HG02678 (cell line): ENCODE data around the gene AASDH.

ENCODE experiments used
- ATAC-seq: cut with Tn5 transposase; IDR thresholded peaks from one replicate; pipeline ENCODE4 v1.9.1; 2021; ENCODE audit warnings: mild to moderate bottlenecking, moderate library complexity; ENCODE audit not compliant: unreplicated experiment

The AASDH gene

GRCh38 chr4:56318555-56318954 is 68.7 kb downstream of the AASDH start:
- no peak for ATAC-seq

GRCh38 chr4:56317749-56318148 is 69.5 kb downstream of the AASDH start:
- ATAC-seq = no peak

DNA sequence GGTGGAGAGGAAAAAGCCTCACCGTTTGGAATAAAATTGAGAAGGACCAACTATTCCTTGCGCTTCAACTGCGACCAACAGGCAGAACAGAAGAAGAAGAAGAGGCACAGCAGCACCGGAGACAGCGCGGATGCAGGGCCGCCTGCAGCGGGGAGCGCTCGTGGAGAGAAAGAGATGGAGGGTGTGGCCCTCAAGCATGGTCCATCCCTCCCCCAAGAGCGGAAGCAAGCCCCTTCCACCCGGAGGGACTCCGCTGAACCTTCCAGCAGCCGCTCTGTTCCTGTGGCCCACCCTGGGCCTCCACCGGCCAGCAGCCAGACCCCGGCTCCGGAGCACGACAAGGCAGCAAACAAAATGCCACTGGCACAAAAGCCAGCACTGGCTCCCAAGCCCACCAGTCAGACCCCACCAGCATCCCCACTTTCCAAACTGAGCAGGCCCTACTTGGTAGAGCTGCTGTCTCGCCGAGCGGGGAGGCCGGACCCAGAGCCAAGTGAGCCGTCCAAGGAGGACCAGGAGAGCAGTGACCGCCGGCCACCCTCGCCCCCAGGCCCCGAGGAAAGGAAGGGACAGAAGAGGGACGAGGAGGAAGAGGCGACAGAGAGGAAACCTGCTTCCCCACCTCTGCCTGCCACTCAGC is 71.2 kb downstream of the AASDH start:
- no peak for ATAC-seq

DNA sequence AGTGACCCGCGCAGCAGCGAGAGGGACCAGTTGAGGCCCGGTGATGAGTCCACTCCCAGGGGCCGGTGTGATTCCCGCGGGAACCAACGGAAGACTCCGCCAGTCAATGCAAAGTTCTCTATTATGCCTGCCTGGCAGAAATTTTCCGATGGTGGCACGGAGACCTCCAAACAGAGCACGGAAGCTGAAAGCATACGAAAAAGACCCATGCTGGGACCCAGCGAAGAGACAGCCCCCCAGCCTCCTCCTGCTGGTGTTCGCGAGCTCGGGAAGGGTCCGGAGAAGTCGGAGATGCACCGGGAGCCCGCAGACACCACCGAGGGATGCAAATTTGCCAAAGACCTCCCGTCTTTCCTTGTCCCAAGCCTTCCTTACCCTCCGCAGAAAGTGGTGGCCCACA is 71.7 kb downstream of the AASDH start:
- ATAC-seq = no peak

DNA sequence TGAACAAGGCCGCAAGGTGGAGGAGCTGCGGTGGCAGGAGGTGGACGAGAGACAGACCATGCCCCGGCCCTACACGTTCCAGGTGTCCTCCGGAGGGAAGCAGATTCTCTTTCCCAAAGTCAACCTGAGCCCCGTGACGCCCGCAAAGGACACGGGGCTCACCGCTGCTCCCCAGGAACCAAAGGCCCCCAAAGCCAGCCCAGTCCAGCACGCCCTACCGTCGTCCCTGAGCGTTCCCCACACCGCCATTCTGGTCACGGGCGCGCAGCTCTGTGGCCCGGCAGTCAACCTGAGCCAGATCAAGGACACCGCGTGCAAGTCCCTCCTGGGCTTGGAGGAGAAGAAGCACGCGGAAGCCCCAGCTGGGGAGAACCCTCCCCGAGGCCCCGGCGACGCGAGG is 72.2 kb downstream of the AASDH start:
- ATAC-seq = no peak

GRCh38 chr4:56314207-56314915 is 72.9 kb downstream of the AASDH start:
- ATAC-seq = no peak

DNA sequence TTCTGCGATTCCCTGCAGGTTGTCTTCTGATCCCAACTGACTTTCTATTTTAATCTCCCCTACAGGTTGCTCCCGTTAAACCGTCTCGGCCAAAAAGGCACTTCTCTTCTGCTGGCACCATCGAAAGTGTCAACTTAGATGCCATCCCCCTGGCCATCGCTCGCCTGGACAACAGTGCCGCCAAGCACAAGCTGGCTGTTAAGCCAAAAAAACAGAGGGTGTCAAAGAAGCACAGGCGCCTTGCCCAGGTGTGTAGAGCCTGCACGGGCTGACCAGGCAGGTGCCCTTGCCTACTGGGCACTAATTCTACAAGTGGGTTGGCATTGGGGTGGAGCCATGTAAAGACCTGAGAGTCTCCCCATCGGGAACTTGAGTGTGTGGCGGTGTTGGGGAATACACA is 74.2 kb downstream of the AASDH start:
- no peak for ATAC-seq

GRCh38 chr4:56311299-56311975 is 75.9 kb downstream of the AASDH start:
- no peak for ATAC-seq

DNA sequence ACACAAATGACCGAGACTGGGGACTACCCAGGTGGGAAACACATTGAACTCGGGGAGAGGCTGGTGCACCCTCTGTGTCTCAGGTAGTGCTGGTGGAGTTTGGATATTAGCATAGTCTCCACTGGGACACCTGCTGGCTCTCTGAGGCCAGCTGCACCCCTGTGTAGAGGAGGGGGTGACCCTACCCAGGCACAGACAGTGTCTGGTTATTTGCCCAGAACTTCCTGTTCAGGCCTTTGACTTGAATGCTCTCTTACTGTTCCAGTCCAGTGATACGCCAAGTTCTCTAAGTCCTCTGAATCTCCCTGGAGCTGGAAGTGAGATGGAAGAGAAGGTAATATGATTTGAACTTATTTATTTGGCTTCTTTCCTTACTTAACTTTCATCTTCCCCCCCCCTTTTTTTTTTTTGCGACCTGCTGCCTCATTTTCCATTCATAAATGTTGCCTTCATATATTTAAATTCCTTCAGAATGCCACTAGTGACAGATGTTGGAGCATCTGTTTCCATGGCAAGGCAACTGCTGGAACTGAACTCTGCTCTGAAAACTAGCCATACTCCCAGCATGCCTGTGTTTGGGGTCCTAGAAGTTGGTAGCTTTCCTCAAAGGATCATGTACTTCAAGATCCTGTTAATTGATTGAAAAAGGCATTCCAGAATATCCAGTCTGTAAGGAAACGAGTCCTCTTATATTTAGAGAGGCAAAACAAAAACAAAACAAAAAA is 76.7 kb downstream of the AASDH start:
- no peak for ATAC-seq

GRCh38 chr4:56308384-56308783 is 78.9 kb downstream of the AASDH start:
- no peak for ATAC-seq

DNA sequence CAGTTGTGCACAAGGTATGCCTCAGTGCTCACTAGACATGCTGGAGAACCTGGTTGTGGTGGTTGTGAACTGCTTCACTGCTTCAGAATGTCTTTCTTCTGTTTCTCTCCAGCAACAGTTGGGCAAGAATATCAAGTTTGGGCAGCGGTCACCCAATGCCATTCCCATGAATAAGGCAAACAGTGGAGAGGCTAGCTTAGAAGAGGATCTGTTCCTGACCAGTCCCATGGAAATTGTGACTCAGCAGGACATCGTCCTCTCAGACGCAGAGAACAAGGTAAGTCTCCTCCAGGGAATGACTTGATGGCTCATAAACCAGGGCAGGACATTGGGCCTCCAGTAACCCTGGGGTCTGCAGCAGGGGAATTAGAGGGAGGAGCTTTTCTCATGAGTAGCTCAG is 79.9 kb downstream of the AASDH start:
- no peak for ATAC-seq

DNA sequence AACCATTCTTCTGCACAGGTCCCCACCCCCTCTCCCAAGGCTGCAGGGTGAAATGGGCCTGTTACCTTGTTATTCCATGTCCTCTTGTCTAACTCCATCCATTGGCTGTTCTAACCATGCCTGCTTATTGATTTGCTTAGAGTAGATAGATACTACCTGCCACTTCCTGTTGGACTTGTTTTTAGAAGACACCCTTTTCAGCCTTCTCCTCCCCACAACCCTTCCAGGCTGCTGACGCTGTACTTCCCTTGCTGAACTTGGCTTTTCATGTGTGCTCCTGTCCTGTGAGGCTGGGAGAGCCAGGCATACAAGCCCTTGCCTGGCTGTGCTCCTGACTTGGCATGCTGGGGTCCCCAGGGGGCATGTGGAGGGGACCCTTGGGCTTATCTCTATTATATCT is 81.9 kb downstream of the AASDH start:
- no peak for ATAC-seq

- no peak for ATAC-seq
Observed at GRCh38 chr4:56303921-56304320, 83.4 kb downstream of the AASDH start.

GRCh38 chr4:56302760-56303159 is 84.5 kb downstream of the AASDH start:
- ATAC-seq = no peak

DNA sequence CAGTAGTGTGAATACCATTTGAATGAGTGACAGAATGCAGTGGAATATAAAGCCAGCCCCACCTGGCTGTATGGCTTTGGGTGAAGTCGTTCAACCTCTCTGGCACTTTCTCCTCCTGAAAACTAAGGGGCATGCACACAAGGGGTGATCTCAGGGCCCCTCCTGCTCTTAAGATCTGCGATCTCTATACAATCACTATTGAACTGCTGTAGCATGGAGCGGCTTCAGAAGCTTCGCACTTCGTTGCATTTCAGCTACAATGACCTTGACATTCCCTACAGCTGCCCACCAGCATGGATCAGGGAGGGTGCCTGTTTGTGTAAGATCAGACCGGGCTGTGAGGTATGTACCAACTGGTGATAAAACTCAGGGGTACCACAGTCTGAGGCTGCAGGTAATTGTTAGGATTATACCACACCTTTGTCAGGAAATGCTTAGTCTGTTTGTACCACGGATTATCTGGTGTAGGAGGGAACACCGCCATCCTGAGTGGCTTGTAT is 85.2 kb downstream of the AASDH start:
- no peak for ATAC-seq

GRCh38 chr4:56301181-56301996 is 85.9 kb downstream of the AASDH start:
- ATAC-seq = peak; percentile 98

GRCh38 chr4:56298236-56298635 is 89.1 kb downstream of the AASDH start:
- ATAC-seq = no peak

GRCh38 chr4:56297776-56298175 is 89.5 kb downstream of the AASDH start:
- no peak for ATAC-seq

DNA sequence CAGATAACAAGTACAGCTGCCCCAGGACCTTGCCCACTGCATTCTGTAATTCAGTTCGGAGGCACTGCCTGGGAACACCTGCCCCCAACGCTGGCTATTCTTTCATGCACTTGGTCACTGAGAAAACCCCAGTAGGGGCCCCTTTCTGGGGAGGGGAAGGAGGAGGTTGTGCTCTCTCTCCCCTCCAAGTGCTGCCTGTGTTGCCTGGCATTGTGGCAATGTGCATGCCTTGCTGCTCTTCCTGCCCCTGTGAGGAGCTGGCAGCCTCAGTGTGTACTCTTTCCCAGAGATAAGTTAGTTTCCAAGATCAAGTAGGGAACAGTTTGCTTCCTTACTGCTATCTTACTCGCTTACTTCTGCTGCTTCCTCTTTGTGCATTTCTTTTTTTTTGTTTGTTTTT is 90.8 kb downstream of the AASDH start:
- ATAC-seq = no peak

- no peak for ATAC-seq
Observed at GRCh38 chr4:56293121-56293520, 94.2 kb downstream of the AASDH start.

DNA sequence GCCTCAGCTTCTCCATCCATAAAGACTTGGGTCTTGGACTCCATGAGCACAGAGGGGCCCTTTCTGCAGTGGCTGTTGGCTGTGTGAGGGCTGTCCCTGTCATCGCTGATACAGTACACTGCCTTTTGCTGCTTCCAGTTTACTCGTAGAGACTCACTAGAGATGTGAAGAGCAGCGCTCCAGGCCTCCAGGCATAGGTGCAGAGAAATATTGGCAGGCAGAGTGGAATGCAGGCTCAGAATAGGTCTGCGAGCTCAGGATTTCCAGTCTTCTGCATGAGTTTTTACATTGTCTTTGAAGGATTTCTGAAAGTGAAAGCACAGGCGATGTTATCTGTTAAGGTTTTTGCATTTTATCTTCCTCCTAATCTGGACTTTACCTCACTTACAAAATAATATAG is 97.4 kb downstream of the AASDH start:
- no peak for ATAC-seq
